Measurements from ENCODE around the gene LGI4. TPM values are rescaled to one million over a fixed set of nuclear protein-coding genes. Genes with fewer than 3 reads are reported as not detected.

LGI4 gene
- total RNA-seq, 1 donor from 2014 or later = 5.7 TPM

GRCh38 chr19:35123573-35123972 lies 11.3 kb downstream of the LGI4 start:
- no peak for DNase-seq

GRCh38 chr19:35122687-35123551 lies 11.9 kb downstream of the LGI4 start:
- DNase-seq = no peak

GRCh38 chr19:35120898-35121297 lies 14.0 kb downstream of the LGI4 start:
- DNase-seq = no peak

GRCh38 chr19:35120492-35120891 lies 14.4 kb downstream of the LGI4 start:
- DNase-seq = no peak

- DNase-seq = no peak
Observed at GRCh38 chr19:35119578-35120155, 15.2 kb downstream of the LGI4 start.

- DNase-seq = no peak
Observed at GRCh38 chr19:35119091-35119490, 15.8 kb downstream of the LGI4 start.

GRCh38 chr19:35118268-35119020 lies 16.4 kb downstream of the LGI4 start:
- DNase-seq = no peak

GRCh38 chr19:35117799-35118198 lies 17.1 kb downstream of the LGI4 start:
- DNase-seq = no peak

GRCh38 chr19:35117116-35117515 lies 17.7 kb downstream of the LGI4 start:
- no peak for DNase-seq

GRCh38 chr19:35116072-35116801 lies 18.6 kb downstream of the LGI4 start:
- no peak for DNase-seq

GRCh38 chr19:35115177-35115951 lies 19.5 kb downstream of the LGI4 start, which contains the start of gene FXYD3:
TSS of gene FXYD3 (plus strand) at chr19:35115823. CDS start at chr19:35119377, 3,554 bp downstream.
- peak; percentile 55 for DNase-seq

GRCh38 chr19:35114353-35115176 lies 20.3 kb downstream of the LGI4 start:
- DNase-seq = peak; percentile 75

GRCh38 chr19:35112995-35113688 lies 21.7 kb downstream of the LGI4 start:
- no peak for DNase-seq

- DNase-seq = no peak
Observed at GRCh38 chr19:35110974-35111373, 23.9 kb downstream of the LGI4 start.

- no peak for DNase-seq
Observed at GRCh38 chr19:35109395-35110112, 25.3 kb downstream of the LGI4 start.

- no peak for DNase-seq
Observed at GRCh38 chr19:35108730-35109129, 26.1 kb downstream of the LGI4 start.

GRCh38 chr19:35107545-35107944 lies 27.3 kb downstream of the LGI4 start:
- DNase-seq = no peak

- DNase-seq = no peak
Observed at GRCh38 chr19:35106898-35107541, 27.8 kb downstream of the LGI4 start.

GRCh38 chr19:35106291-35106583 lies 28.6 kb downstream of the LGI4 start:
- no peak for DNase-seq

Data from skin of body (tissue), 2 donors.